Parathyroid adenoma (tissue), 2 donors: ENCODE data around the gene SEC16A.
"Not testable (repeated sequence)": the region's sequence is repeated elsewhere in the genome, so short reads cannot be mapped to it uniquely, and the experiment has no call there.

Experiments
- H2AFZ ChIP-seq: fragments of 300-600 bp; sonication (generic); one replicate; pipeline ENCODE4 v1.7.0; 2017; ENCODE audit warnings: antibody characterized with exemption, mild to moderate bottlenecking
- H3K27ac ChIP-seq: fragments of 300-600 bp; sonication (generic); one replicate; pipeline ENCODE4 v1.7.0; 2017
- H3K27me3 ChIP-seq: fragments of 300-600 bp; sonication (generic); one replicate; pipeline ENCODE4 v1.7.0; 2017; ENCODE audit warnings: low read length; ENCODE audit not compliant: control insufficient read depth, insufficient read depth
- H3K36me3 ChIP-seq: fragments of 300-600 bp; sonication (generic); one replicate; pipeline ENCODE4 v1.7.0; 2017; ENCODE audit warnings: low read length; ENCODE audit not compliant: control insufficient read depth, insufficient read depth
- H3K4me1 ChIP-seq: fragments of 300-600 bp; sonication (generic); one replicate; pipeline ENCODE4 v1.7.0; 2017; ENCODE audit warnings: control low read depth
- H3K4me2 ChIP-seq: fragments of 300-600 bp; sonication (generic); one replicate; pipeline ENCODE4 v1.7.0; 2017; ENCODE audit warnings: low read length
- H3K4me3 ChIP-seq: fragments of 300-600 bp; sonication (generic); one replicate; pipeline ENCODE4 v1.7.0; 2017; ENCODE audit warnings: low read depth, low read length
- H3K79me2 ChIP-seq: fragments of 300-600 bp; sonication (generic); one replicate; pipeline ENCODE4 v1.7.0; 2017; ENCODE audit warnings: control low read depth
- H3K9ac ChIP-seq: fragments of 300-600 bp; sonication (generic); one replicate; pipeline ENCODE4 v1.7.0; 2017; ENCODE audit warnings: mild to moderate bottlenecking
- H3K9me3 ChIP-seq: fragments of 300-600 bp; sonication (generic); one replicate; pipeline ENCODE4 v1.7.0; 2017; ENCODE audit warnings: low read length; ENCODE audit not compliant: control insufficient read depth
- TF ChIP-seq, protein P1 (sequence below): fragments of 300-600 bp; sonication (generic); IDR thresholded peaks from one replicate; pipeline ENCODE4 v1.7.0; 2017; ENCODE audit warnings: antibody characterized with exemption, mild to moderate bottlenecking
- donor health status: primary hyperparathyroidism.

Gene SEC16A

DNA sequence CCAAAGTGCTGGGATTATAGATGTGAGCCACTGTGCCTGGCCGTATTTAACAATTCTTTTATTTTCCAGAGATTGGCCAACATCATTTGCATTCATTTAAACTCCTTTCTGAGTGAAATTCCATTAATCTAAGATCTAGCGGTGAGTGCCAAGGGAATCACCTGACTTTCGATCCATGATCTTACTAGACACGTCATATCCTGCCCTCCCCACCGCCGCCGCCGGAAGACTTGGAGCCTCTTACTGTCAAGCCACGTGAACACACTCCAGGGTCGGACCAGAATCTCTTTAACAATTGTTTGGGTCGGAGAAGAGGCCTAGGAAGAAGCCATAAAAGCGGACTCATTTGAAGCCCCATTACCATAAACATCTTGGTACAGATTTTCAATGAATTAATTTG is 56.1 kb downstream of the SEC16A start:
- no peak overlapping the region for H3K4me3 ChIP-seq
- no peaks in the 10 kb centered on the region for H3K79me2 ChIP-seq
- TF ChIP-seq, protein P1, sequence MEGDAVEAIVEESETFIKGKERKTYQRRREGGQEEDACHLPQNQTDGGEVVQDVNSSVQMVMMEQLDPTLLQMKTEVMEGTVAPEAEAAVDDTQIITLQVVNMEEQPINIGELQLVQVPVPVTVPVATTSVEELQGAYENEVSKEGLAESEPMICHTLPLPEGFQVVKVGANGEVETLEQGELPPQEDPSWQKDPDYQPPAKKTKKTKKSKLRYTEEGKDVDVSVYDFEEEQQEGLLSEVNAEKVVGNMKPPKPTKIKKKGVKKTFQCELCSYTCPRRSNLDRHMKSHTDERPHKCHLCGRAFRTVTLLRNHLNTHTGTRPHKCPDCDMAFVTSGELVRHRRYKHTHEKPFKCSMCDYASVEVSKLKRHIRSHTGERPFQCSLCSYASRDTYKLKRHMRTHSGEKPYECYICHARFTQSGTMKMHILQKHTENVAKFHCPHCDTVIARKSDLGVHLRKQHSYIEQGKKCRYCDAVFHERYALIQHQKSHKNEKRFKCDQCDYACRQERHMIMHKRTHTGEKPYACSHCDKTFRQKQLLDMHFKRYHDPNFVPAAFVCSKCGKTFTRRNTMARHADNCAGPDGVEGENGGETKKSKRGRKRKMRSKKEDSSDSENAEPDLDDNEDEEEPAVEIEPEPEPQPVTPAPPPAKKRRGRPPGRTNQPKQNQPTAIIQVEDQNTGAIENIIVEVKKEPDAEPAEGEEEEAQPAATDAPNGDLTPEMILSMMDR, result no peak
- H3K4me1 ChIP-seq, result no peaks in the 10 kb centered on the region
- no peak overlapping the region for H3K4me2 ChIP-seq
- no peak overlapping the region for H3K9ac ChIP-seq
- no peak overlapping the region for H3K27ac ChIP-seq
- H3K9me3 ChIP-seq, result no peaks in the 10 kb centered on the region
- no peaks in the 10 kb centered on the region for H3K27me3 ChIP-seq
- H3K36me3 ChIP-seq, result no peaks in the 10 kb centered on the region
- no peak overlapping the region for H2AFZ ChIP-seq

DNA sequence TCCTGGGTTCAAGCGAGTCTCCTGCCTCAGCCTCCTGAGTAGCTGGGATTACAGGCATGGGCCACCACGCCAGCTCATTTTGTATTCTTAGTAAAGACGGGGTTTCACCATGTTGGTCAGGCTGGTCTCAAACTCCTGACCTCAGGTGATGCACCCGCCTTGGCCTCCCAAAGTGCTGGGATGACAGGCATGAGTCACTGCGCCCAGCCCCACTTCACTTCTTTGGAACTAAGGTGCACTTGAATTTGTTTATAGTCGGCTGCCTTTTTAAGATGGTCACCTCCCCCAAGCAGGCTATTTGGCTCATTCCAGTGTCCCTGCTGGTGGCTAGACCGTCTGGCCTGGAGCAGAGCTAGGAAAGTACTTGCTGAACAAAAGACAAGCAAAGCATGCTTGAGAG is 57.5 kb downstream of the SEC16A start:
- H3K27me3 ChIP-seq, H3K4me1 ChIP-seq, H3K9me3 ChIP-seq, H3K36me3 ChIP-seq, H3K4me2 ChIP-seq, H2AFZ ChIP-seq, H3K4me3 ChIP-seq, H3K79me2 ChIP-seq, H3K9ac ChIP-seq, H3K27ac ChIP-seq: not testable (repeated sequence)

DNA sequence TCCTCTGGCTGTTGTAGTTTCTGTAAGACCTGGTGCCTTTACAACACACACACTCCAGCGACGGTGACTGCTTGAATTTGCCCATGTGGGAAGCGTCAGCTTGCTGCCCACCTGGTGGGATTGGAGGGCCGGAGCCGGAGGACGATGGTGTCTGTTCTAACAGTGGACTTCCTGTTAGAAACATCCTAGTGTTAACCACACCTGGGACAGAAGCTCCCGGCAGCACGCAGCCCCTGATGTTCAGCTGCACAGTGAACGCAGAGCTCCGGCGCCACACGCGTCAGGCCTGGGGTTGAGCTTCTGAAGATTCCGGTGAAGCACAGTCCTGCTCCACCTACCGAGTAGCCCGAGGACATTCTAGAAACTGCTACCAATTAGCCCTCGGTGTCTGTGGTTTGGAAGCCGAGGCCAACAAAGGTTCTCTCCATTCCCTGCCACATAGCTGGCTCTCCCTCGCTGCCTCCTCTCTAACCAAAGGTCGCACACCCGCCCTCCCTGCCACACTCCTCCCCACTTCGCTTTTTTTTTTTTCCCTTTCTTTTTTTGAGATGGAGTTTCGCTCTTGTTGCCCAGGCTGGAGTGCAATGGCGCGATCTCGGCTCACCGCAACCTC is 58.0 kb downstream of the SEC16A start:
- H3K4me2 ChIP-seq, result no peak overlapping the region
- no peaks in the 10 kb centered on the region for H3K27me3 ChIP-seq
- H3K27ac ChIP-seq, result no peak overlapping the region
- no peaks in the 10 kb centered on the region for H3K79me2 ChIP-seq
- no peaks in the 10 kb centered on the region for H3K4me1 ChIP-seq
- no peaks in the 10 kb centered on the region for H3K9me3 ChIP-seq
- no peaks in the 10 kb centered on the region for H3K36me3 ChIP-seq
- no peak overlapping the region for H2AFZ ChIP-seq
- TF ChIP-seq, protein P1, result no peak
- H3K9ac ChIP-seq, result no peak overlapping the region
- H3K4me3 ChIP-seq, result no peak overlapping the region

DNA sequence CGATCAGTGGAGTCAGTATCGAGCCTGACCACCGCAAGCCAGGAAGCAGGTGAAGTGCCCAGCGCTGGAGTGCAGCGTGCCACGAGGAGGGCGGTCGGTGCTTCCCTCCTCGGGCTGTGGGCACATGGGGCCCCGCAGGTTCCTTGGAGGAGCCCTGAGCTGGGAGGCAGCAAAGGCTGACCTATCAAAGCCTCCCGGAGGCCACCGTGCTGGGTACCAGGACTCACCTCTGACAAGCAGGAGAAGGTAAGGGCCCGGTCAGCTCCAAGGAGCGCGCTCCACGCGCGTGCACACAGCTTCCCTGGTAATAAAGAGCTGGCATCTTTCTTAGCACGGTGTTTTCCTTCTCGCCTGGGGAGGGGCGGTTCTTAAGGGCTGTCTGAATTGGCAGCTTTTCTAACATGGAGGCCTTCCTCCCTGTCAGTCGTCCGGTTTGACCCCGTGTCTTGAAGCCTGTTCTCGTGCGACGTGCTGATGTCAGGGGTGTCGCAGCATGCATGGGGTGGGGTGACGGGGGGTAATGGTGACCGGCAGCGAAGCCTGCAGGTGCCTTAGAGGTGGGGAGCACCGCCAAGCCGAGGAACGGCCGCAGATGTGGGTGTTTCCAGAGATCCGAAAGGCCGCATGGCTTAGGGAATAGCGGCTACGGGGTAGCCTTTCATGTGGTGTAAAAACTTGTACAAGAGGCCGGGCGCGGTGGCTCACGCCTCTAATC is 59.3 kb downstream of the SEC16A start:
- H3K9ac ChIP-seq, result no peak overlapping the region
- no peaks in the 10 kb centered on the region for H3K36me3 ChIP-seq
- H3K9me3 ChIP-seq, result no peaks in the 10 kb centered on the region
- TF ChIP-seq, protein P1, result no peak
- H3K27me3 ChIP-seq, result no peaks in the 10 kb centered on the region
- no peaks in the 10 kb centered on the region for H3K4me1 ChIP-seq
- H3K4me2 ChIP-seq, result no peak overlapping the region
- H3K27ac ChIP-seq, result no peak overlapping the region
- H3K79me2 ChIP-seq, result no peaks in the 10 kb centered on the region
- no peak overlapping the region for H3K4me3 ChIP-seq
- no peak overlapping the region for H2AFZ ChIP-seq

DNA sequence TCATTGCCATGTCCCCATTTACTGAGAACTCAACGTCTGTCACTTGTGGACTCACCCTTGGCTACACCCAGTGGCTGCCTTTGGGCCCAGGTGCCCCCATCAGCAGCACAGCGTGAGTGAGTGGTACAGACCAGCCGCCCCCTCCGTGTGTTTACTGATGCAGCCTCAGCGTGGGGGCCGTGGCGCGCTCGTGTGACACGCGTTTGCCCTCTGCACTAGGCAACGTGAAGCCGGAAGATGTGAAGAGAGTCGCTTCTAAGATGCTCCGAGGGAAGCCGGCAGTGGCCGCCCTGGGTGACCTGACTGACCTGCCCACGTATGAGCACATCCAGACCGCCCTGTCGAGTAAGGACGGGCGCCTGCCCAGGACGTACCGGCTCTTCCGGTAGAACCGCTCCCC is 60.0 kb downstream of the SEC16A start:
- Histone ChIP-seq H3K27ac (no peak overlapping the region), H3K27me3 (no peaks in the 10 kb centered on the region), H2AFZ (no peak overlapping the region), H3K9ac (no peak overlapping the region), H3K4me2 (no peak overlapping the region), H3K4me1 (no peaks in the 10 kb centered on the region), H3K9me3 (no peaks in the 10 kb centered on the region), H3K79me2 (no peaks in the 10 kb centered on the region), H3K4me3 (no peak overlapping the region), H3K36me3 (no peaks in the 10 kb centered on the region)
- TF ChIP-seq, protein P1, result no peak
